Endodermal cell (in vitro differentiated cells): ENCODE data around the gene PMVK. TPM values are rescaled to one million over a fixed set of nuclear protein-coding genes. Genes with fewer than 3 reads are reported as not detected.

Experiments
- DNase-seq: peaks from one replicate; pipeline ENCODE4 v3.0.0-alpha.2; 2017
- H3K27ac ChIP-seq: 2 replicates; pipeline ENCODE4 v1.5.1; 2013; ENCODE audit warnings: mild to moderate bottlenecking, low read depth, low read length, moderate library complexity
- H3K27me3 ChIP-seq: 2 replicates; pipeline ENCODE4 v1.6.1; 2013; ENCODE audit warnings: mild to moderate bottlenecking, low read length, moderate library complexity; ENCODE audit not compliant: insufficient read depth, control insufficient read depth, poor library complexity, severe bottlenecking
- H3K36me3 ChIP-seq: 2 replicates; pipeline ENCODE4 v1.7.0; 2013; ENCODE audit warnings: mild to moderate bottlenecking, low read length, moderate library complexity; ENCODE audit not compliant: control insufficient read depth, insufficient read depth
- H3K4me1 ChIP-seq: one replicate; pipeline ENCODE4 v1.7.0; 2013; ENCODE audit warnings: low read length; ENCODE audit not compliant: control insufficient read depth, insufficient read depth
- H3K4me3 ChIP-seq: 2 replicates; pipeline ENCODE4 v1.5.1; 2013; ENCODE audit warnings: mild to moderate bottlenecking, low read length, moderate library complexity
- H3K9ac ChIP-seq: 2 replicates; pipeline ENCODE4 v1.6.1; 2013; ENCODE audit warnings: mild to moderate bottlenecking, low read length, moderate library complexity; ENCODE audit not compliant: poor library complexity, severe bottlenecking; ENCODE audit errors: extremely low read depth
- H3K9me3 ChIP-seq: 2 replicates; pipeline ENCODE4 v1.6.1; 2013; ENCODE audit warnings: mild to moderate bottlenecking, low read length, moderate library complexity; ENCODE audit not compliant: control insufficient read depth
- H3K27ac Mint-ChIP-seq: 2 replicates; pipeline ENCODE4 v1.8.0; 2020; ENCODE audit warnings: mixed read lengths
- H3K27me3 Mint-ChIP-seq: 2 replicates; pipeline ENCODE4 v1.8.0; 2021; ENCODE audit warnings: mild to moderate bottlenecking, mixed read lengths; ENCODE audit not compliant: insufficient read depth
- H3K36me3 Mint-ChIP-seq: 2 replicates; pipeline ENCODE4 v1.8.0; 2020; ENCODE audit warnings: low read depth, mixed read lengths
- H3K4me1 Mint-ChIP-seq: 2 replicates; pipeline ENCODE4 v1.8.0; 2020; ENCODE audit warnings: mixed read lengths
- H3K4me3 Mint-ChIP-seq: 2 replicates; pipeline ENCODE4 v1.8.0; 2020; ENCODE audit warnings: mild to moderate bottlenecking, moderate library complexity, mixed read lengths
- H3K9me3 Mint-ChIP-seq: 2 replicates; pipeline ENCODE4 v1.8.0; 2020; ENCODE audit warnings: mild to moderate bottlenecking, mixed read lengths
- CTCF ChIP-seq: fragments of 200-600 bp; sonication (generic); conservative IDR thresholded peaks from 2 replicates; pipeline ENCODE4 v1.5.0; 2021; ENCODE audit warnings: antibody characterized with exemption, mild to moderate bottlenecking
- WGBS, 2 experiments: methylation state at CpG; one replicate each; pipeline versions ENCODE4 v1.1.5 to v1.1.7; 2013; ENCODE audit warnings: missing lambda C conversion rate in 2 of 2, mixed read lengths in 1 of 2; ENCODE audit not compliant: insufficient coverage in 1 of 2, insufficient read length in 1 of 2; 5-methylcytosine and 5-hydroxymethylcytosine counted together
- total RNA-seq, 2 donors: library from RNA; stranded (reverse); fragmentation: NEBNext Ultra II Directional in 1 of 2; extraction: Animal tissue kit (Norgen Biotek cat#: 25700) in 1 of 2; gene quantifications; 2 replicates in 1 of 2; 3 replicates in 1 of 2; pipeline ENCODE4 v1.2.1, GENCODE V29; 2021

Gene PMVK
- total RNA-seq, 2 donors from 2014 or later, result 16.0 to 16.4 TPM

DNA sequence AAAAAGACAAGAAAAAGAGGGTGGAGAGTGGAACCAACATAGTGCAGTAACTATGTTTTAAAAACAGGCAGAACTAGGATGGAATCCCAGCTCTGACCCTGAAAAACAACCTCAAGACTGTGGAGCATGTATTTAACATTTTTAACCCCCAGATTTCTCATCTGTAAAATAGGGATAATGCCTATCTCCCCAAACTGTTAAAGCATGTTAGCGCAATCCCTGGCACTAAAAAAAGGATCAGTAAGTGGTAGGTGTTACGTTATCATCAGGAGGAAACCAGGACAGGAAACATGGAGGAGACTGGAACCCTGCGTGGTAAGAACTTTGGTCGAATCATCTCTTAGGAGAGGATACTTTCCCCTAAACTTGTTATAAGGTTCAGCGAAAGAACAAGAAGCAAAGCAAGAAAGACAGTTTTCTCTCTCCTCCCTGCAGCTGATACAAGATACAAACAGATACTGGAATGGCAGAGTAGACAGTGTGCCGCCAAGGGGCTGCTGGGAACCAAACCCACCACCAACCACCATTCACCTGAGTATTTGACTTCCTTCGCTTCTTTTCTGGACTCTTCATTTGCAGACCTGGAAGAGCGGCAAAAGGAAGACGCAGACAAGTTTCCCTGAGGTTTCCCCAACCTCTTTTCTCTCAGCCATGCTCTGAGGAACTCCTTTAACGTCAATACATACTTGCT, 24.1 kb upstream of the PMVK start:
- no peaks in the 10 kb centered on the region for H3K27me3 Mint-ChIP-seq
- no peak for DNase-seq
- peaks cover 49% of the 10 kb centered on the region for H3K36me3 ChIP-seq
- TF ChIP-seq CTCF, result no peak
- peak overlapping the region; percentile 82 for H3K27ac Mint-ChIP-seq
- no peak overlapping the region for H3K27ac ChIP-seq
- peak overlapping the region; percentile 68 for H3K9ac ChIP-seq
- peak overlapping the region; percentile 98 for H3K4me3 ChIP-seq
- H3K4me1 Mint-ChIP-seq, result peaks cover 35% of the 10 kb centered on the region
- no peaks in the 10 kb centered on the region for H3K9me3 Mint-ChIP-seq
- H3K4me1 ChIP-seq, result peaks cover 6% of the 10 kb centered on the region
- H3K4me3 Mint-ChIP-seq, result peak overlapping the region; percentile 77
- 75 to 82% methylated on average over 10 of the region's 10 CpGs for WGBS, 2 experiments
- no peaks in the 10 kb centered on the region for H3K9me3 ChIP-seq
- H3K27me3 ChIP-seq, result no peaks in the 10 kb centered on the region
- H3K36me3 Mint-ChIP-seq, result peaks cover 33% of the 10 kb centered on the region

DNA sequence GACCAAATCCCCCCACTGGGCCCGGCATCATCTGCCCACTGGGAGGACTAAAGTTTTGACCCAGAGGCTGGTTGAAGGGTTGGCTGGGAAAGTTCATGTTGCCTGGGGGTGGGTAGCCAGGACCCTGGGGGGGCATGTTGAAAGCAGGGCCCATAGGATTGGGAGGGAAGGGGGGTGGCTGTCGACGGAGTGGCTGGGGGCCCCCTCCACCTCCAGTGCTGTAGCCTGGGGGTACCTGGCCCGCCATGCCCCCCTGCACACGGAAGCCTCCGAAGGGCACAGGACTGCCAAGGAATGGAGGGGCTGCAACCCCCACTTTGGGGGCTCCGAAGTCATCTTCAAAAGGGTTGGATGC, 22.9 kb upstream of the PMVK start:
- Mint-ChIP-seq H3K27ac (no peak overlapping the region), H3K27me3 (no peaks in the 10 kb centered on the region), H3K4me1 (peaks cover 45% of the 10 kb centered on the region), H3K4me3 (peak overlapping the region; percentile 77), H3K9me3 (no peaks in the 10 kb centered on the region), H3K36me3 (peaks cover 23% of the 10 kb centered on the region)
- no peak for TF ChIP-seq CTCF
- WGBS, 2 experiments, result 98 to 100% methylated on average over 1 to 7 of the region's 7 CpGs
- Histone ChIP-seq H3K27ac (no peak overlapping the region), H3K36me3 (peaks cover 39% of the 10 kb centered on the region), H3K27me3 (no peaks in the 10 kb centered on the region), H3K4me3 (no peak overlapping the region), H3K9ac (no peak overlapping the region), H3K4me1 (peaks cover 13% of the 10 kb centered on the region), H3K9me3 (no peaks in the 10 kb centered on the region)
- DNase-seq, result no peak

- H3K4me3 Mint-ChIP-seq, result no peak overlapping the region
- peaks cover 14% of the 10 kb centered on the region for H3K4me1 ChIP-seq
Measured at GRCh38 chr1:154958681-154959425, 22.3 kb upstream of the PMVK start.

More at GRCh38 chr1:154958681-154959425, 22.3 kb upstream of the PMVK start:
- 94 to 96% methylated on average over 8 to 16 of the region's 16 CpGs for WGBS, 2 experiments
- TF ChIP-seq CTCF, result no peak
- H3K27me3 ChIP-seq, result no peaks in the 10 kb centered on the region
- DNase-seq, result no peak
- no peak overlapping the region for H3K27ac ChIP-seq
- Mint-ChIP-seq H3K36me3 (peaks cover 21% of the 10 kb centered on the region), H3K27me3 (no peaks in the 10 kb centered on the region), H3K4me1 (peaks cover 50% of the 10 kb centered on the region), H3K9me3 (no peaks in the 10 kb centered on the region), H3K27ac (no peak overlapping the region)
- no peaks in the 10 kb centered on the region for H3K9me3 ChIP-seq
- H3K4me3 ChIP-seq, result no peak overlapping the region
- no peak overlapping the region for H3K9ac ChIP-seq
- H3K36me3 ChIP-seq, result peaks cover 33% of the 10 kb centered on the region
